GM23338 (cell line): ENCODE data around the gene TBC1D21.

Experiments used
- CREB1 ChIP-seq: fragments of 250-450 bp; sonication (Bioruptor Pico); IDR thresholded peaks from 2 replicates; pipeline ENCODE4 v1.5.0; 2020; ENCODE audit warnings: low read depth, mild to moderate bottlenecking, moderate library complexity
- CTCF ChIP-seq, 2 experiments: fragments of 200-600 bp in 1 of 2; sonication (generic) in 1 of 2; conservative IDR thresholded peaks; 2 replicates each; pipeline versions ENCODE4 v1.5.1 to v1.6.1; 2016 to 2017; ENCODE audit warnings: antibody characterized with exemption in 2 of 2, low read depth in 2 of 2, mild to moderate bottlenecking in 2 of 2, moderate library complexity in 1 of 2
- EZH2 ChIP-seq: fragments of 200-600 bp; sonication (generic); IDR thresholded peaks from one replicate; pipeline ENCODE4 v1.8.0; 2017; ENCODE audit warnings: antibody characterized with exemption, mild to moderate bottlenecking, low read depth; ENCODE audit not compliant: unreplicated experiment
- EZH2phosphoT487 ChIP-seq: fragments of 200-600 bp; sonication (generic); IDR thresholded peaks from one replicate; pipeline ENCODE4 v1.8.1; 2018; ENCODE audit warnings: antibody characterized with exemption; ENCODE audit not compliant: unreplicated experiment
- JUNB ChIP-seq: IDR thresholded peaks from one replicate; pipeline ENCODE4 v1.6.1; 2016; ENCODE audit warnings: antibody characterized with exemption; ENCODE audit not compliant: unreplicated experiment
- NANOG ChIP-seq: IDR thresholded peaks from 2 replicates; pipeline ENCODE4 v1.6.1; 2016; ENCODE audit warnings: antibody characterized with exemption, borderline replicate concordance
- POLR2AphosphoS5 ChIP-seq: IDR thresholded peaks from 2 replicates; pipeline ENCODE4 v1.6.1; 2016; ENCODE audit warnings: antibody characterized with exemption, low read depth
- REST ChIP-seq: IDR thresholded peaks from one replicate; pipeline ENCODE4 v1.6.1; 2018; ENCODE audit warnings: antibody characterized with exemption; ENCODE audit not compliant: unreplicated experiment
- STAT1 ChIP-seq: IDR thresholded peaks from one replicate; pipeline ENCODE4 v1.6.1; 2016; ENCODE audit warnings: antibody characterized with exemption; ENCODE audit not compliant: unreplicated experiment
- ZNF114 ChIP-seq: fragments of 250-450 bp; sonication (Bioruptor Pico); IDR thresholded peaks from 2 replicates; pipeline ENCODE4 v1.5.0; 2020; ENCODE audit warnings: mild to moderate bottlenecking, moderate library complexity
- TF ChIP-seq, protein P1 (sequence below): IDR thresholded peaks from 2 replicates; pipeline ENCODE4 v1.6.1; 2016; ENCODE audit warnings: antibody characterized with exemption

GRCh38 chr15:73932381-73933191 is 59.2 kb downstream of the TBC1D21 start:
- TF ChIP-seq EZH2: no peak
- TF ChIP-seq CTCF (conservative IDR thresholded peaks at IDR 0.05; ENCODE audit: low read depth in 2 of 2): no peak
- TF ChIP-seq, protein P1, sequence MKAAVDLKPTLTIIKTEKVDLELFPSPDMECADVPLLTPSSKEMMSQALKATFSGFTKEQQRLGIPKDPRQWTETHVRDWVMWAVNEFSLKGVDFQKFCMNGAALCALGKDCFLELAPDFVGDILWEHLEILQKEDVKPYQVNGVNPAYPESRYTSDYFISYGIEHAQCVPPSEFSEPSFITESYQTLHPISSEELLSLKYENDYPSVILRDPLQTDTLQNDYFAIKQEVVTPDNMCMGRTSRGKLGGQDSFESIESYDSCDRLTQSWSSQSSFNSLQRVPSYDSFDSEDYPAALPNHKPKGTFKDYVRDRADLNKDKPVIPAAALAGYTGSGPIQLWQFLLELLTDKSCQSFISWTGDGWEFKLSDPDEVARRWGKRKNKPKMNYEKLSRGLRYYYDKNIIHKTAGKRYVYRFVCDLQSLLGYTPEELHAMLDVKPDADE: no peak
- TF ChIP-seq POLR2AphosphoS5: no peak
- TF ChIP-seq CREB1 (CRISPR knock-in tag): no peak
- no peak for TF ChIP-seq REST
- TF ChIP-seq EZH2phosphoT487: no peak
- no peak for TF ChIP-seq JUNB
- no peak for TF ChIP-seq STAT1
- no peak for TF ChIP-seq NANOG
- no peak for TF ChIP-seq ZNF114 (CRISPR knock-in tag)
